Hepatocyte (in vitro differentiated cells): ENCODE measurements around the gene SEMA3D.

Experiments used
- CTCF ChIP-seq: fragments of 200-600 bp; sonication (generic); IDR thresholded peaks from 2 replicates; pipeline ENCODE4 v1.5.1; 2016; ENCODE audit warnings: antibody characterized with exemption, mild to moderate bottlenecking; ENCODE audit not compliant: poor library complexity
- EZH2 ChIP-seq: fragments of 200-600 bp; sonication (generic); IDR thresholded peaks from 2 replicates; pipeline ENCODE4 v1.6.1; 2016; ENCODE audit warnings: antibody characterized with exemption, mild to moderate bottlenecking, borderline replicate concordance

GRCh38 chr7:85153715-85154114, 33.1 kb downstream of the SEMA3D start:
- no peak for TF ChIP-seq CTCF
- no peak for TF ChIP-seq EZH2
